B cell (primary cell): ENCODE data around the gene CDK5RAP2. TPM values are rescaled to one million over a fixed set of nuclear protein-coding genes. Genes with fewer than 3 reads are reported as not detected.

Experiments
- ATAC-seq: fragments of 200-7000 bp; cut with Tn5 transposase; one replicate; pipeline ENCODE4 v1.10.0; 2021; ENCODE audit warnings: low read depth, mild to moderate bottlenecking, moderate number of reproducible peaks, moderate library complexity
- CTCF ChIA-PET: fragments of 350-600 bp; sonication (Branson Sonifier 250); formaldehyde crosslinking; loops from one replicate; lab custom pipeline; 2021; ENCODE audit warnings: antibody characterized with exemption, inconsistent platforms; lab: Charles Lee
- POLR2A ChIA-PET: fragments of 350-600 bp; sonication (Branson Sonifier 250); formaldehyde crosslinking; loops from one replicate; lab custom pipeline; 2021; ENCODE audit warnings: antibody characterized with exemption; lab: Charles Lee
- DNase-seq: peaks from one replicate; pipeline ENCODE4 v3.0.0; 2013
- H2AFZ ChIP-seq: 2 replicates; pipeline ENCODE4 v1.6.1; 2012; ENCODE audit warnings: mild to moderate bottlenecking, low read depth, low read length; ENCODE audit not compliant: insufficient read depth, poor library complexity, severe bottlenecking
- H3K27ac ChIP-seq, 2 donors: 1 replicate in 1 of 2; 2 replicates in 1 of 2; pipeline ENCODE4 v1.5.1; 2012 to 2013; ENCODE audit warnings: low read length in 2 of 2, mild to moderate bottlenecking in 2 of 2, moderate library complexity in 1 of 2
- H3K27me3 ChIP-seq, 4 experiments: fragments of 200-600 bp in 1 of 4; sonication (generic) in 1 of 4; replicated peaks in 1 of 4; 1 replicate in 2 of 4; 2 replicates in 2 of 4; pipeline versions ENCODE4 v1.6.1 to v1.7.0; 2013 to 2016; ENCODE audit warnings: low read length in 3 of 4, mild to moderate bottlenecking in 2 of 4, mixed read lengths in 1 of 4, moderate library complexity in 1 of 4; ENCODE audit not compliant: insufficient read depth in 4 of 4, control insufficient read depth in 3 of 4; ENCODE audit errors: control extremely low read depth in 1 of 4
- H3K36me3 ChIP-seq, 2 experiments: replicated peaks in 1 of 2; 1 replicate in 1 of 2; 2 replicates in 1 of 2; pipeline versions ENCODE4 v1.6.1 to v1.7.1; 2013; ENCODE audit warnings: low read length in 1 of 2; ENCODE audit not compliant: insufficient read depth in 2 of 2, control insufficient read depth in 1 of 2; ENCODE audit errors: control extremely low read depth in 1 of 2, extremely low read depth in 1 of 2
- H3K4me1 ChIP-seq, 2 donors: fragments of 200-600 bp in 1 of 2; sonication (generic) in 1 of 2; 1 replicate in 1 of 2; 2 replicates in 1 of 2; pipeline versions ENCODE4 v1.5.1 to v1.6.1; 2013 to 2017; ENCODE audit warnings: low read length in 2 of 2; ENCODE audit not compliant: control insufficient read depth in 2 of 2, insufficient read depth in 2 of 2
- H3K4me2 ChIP-seq: replicated peaks from 2 replicates; pipeline ENCODE3; 2012; ENCODE audit warnings: mild to moderate bottlenecking, low read depth, low read length; ENCODE audit not compliant: poor library complexity, severe bottlenecking
- H3K4me3 ChIP-seq, 5 experiments: fragments of 200-600 bp in 1 of 5; sonication (generic) in 1 of 5; 1 replicate in 3 of 5; 2 replicates in 2 of 5; pipeline versions ENCODE4 v1.5.1 to v1.7.0; 2011 to 2016; ENCODE audit warnings: low read length in 4 of 5, mild to moderate bottlenecking in 4 of 5, low read depth in 2 of 5, control low read depth in 1 of 5, moderate library complexity in 1 of 5; ENCODE audit not compliant: insufficient read depth in 1 of 5; ENCODE audit errors: control extremely low read depth in 1 of 5, extremely low read depth in 1 of 5
- H3K79me2 ChIP-seq: fragments of 200-600 bp; sonication (generic); one replicate; pipeline ENCODE4 v1.6.0; 2016; ENCODE audit warnings: low read length; ENCODE audit not compliant: control insufficient read depth, insufficient read depth
- H3K9ac ChIP-seq: fragments of 200-600 bp; sonication (generic); 2 replicates; pipeline ENCODE4 v1.6.1; 2017; ENCODE audit warnings: mild to moderate bottlenecking, low read length, moderate library complexity
- H3K9me3 ChIP-seq, 3 donors: one replicate each; pipeline versions ENCODE4 v1.6.1 to v1.7.1; 2013; ENCODE audit warnings: low read length in 2 of 3; ENCODE audit not compliant: control insufficient read depth in 2 of 3, insufficient read depth in 1 of 3; ENCODE audit errors: control extremely low read depth in 1 of 3
- H4K20me1 ChIP-seq: 2 replicates; pipeline ENCODE4 v1.6.0; 2012; ENCODE audit warnings: mild to moderate bottlenecking, low read length; ENCODE audit not compliant: insufficient read depth, control insufficient read depth, poor library complexity, severe bottlenecking
- H3K27ac Mint-ChIP-seq: one replicate; pipeline ENCODE4 v1.8.0; 2021; ENCODE audit warnings: mixed read lengths
- H3K27me3 Mint-ChIP-seq: one replicate; pipeline ENCODE4 v1.8.0; 2021; ENCODE audit warnings: mixed read lengths
- H3K4me1 Mint-ChIP-seq: one replicate; pipeline ENCODE4 v1.8.0; 2021; ENCODE audit warnings: mixed read lengths
- H3K4me3 Mint-ChIP-seq: one replicate; pipeline ENCODE4 v1.8.0; 2021; ENCODE audit warnings: mixed read lengths
- H3K9me3 Mint-ChIP-seq: one replicate; pipeline ENCODE4 v1.8.0; 2022; ENCODE audit warnings: mixed read lengths; ENCODE audit not compliant: insufficient read depth
- EZH2 ChIP-seq: IDR thresholded peaks from 2 replicates; pipeline ENCODE4 v1.6.1; 2012; ENCODE audit warnings: borderline replicate concordance, low read depth, mild to moderate bottlenecking, moderate library complexity, low read length; ENCODE audit not compliant: insufficient read depth, poor library complexity, severe bottlenecking
- WGBS: methylation state at CpG from one replicate; pipeline ENCODE4 v1.1.5; 2013; ENCODE audit warnings: missing lambda C conversion rate; ENCODE audit not compliant: insufficient coverage; 5-methylcytosine and 5-hydroxymethylcytosine counted together
- intact Hi-C: fragments of 100-400 bp; cut with micrococcal nuclease; formaldehyde crosslinking; loops from one replicate; pipeline ENCODE4 v1.10.0; 2022
- polyA plus RNA-seq: library from polyadenylated mRNA; depleted of rRNA; stranded (reverse); fragments of >200 nt; gene quantifications from 2 replicates; pipeline ENCODE4 v1.2.3, GENCODE V29; 2012
- total RNA-seq, 2 donors: library from RNA; stranded (reverse); fragments of 120-200 nt in 1 of 2; gene quantifications; 1 replicate in 1 of 2; 2 replicates in 1 of 2; pipeline versions ENCODE4 v1.2.3 to v1.2.4, GENCODE V29; 2013 to 2022
- TF ChIP-seq, protein P1 (sequence below): fragments of 200-600 bp; IDR thresholded peaks from one replicate; pipeline ENCODE4 v1.8.0; 2022; ENCODE audit warnings: antibody characterized with exemption, mild to moderate bottlenecking

Gene CDK5RAP2
- total and polyA plus RNA-seq, 2 donors (not counting 1 experiment from before 2014, with no cell fraction given): 31.3 to 122 TPM

DNA sequence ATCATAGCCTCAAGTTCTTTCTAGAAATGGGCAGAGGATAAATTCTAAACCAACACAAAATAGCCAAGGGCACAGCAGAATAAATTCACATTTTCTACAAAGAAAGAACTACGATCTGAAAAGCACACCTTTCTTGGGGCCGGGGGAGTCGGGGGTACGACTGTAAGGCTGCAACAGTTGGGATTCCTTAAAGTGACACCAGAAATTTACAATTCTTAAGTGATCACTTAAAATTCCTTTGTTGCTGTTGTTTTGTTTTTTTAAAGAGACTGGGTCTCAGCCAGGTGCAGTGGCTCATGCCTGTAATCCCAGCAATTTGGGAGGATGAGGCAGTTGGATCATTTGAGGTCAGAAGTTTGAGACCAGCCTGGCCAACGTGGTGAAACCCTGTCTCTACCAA, 95.8 kb downstream of the CDK5RAP2 start:
- no peak overlapping the region for H3K27ac ChIP-seq
- TF ChIP-seq EZH2: no peak
- TF ChIP-seq, protein P1, sequence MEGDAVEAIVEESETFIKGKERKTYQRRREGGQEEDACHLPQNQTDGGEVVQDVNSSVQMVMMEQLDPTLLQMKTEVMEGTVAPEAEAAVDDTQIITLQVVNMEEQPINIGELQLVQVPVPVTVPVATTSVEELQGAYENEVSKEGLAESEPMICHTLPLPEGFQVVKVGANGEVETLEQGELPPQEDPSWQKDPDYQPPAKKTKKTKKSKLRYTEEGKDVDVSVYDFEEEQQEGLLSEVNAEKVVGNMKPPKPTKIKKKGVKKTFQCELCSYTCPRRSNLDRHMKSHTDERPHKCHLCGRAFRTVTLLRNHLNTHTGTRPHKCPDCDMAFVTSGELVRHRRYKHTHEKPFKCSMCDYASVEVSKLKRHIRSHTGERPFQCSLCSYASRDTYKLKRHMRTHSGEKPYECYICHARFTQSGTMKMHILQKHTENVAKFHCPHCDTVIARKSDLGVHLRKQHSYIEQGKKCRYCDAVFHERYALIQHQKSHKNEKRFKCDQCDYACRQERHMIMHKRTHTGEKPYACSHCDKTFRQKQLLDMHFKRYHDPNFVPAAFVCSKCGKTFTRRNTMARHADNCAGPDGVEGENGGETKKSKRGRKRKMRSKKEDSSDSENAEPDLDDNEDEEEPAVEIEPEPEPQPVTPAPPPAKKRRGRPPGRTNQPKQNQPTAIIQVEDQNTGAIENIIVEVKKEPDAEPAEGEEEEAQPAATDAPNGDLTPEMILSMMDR: no peak
- CTCF ChIA-PET: no interaction called here
- no peak overlapping the region for H3K27ac Mint-ChIP-seq
- no peaks in the 10 kb centered on the region for H3K79me2 ChIP-seq
- H3K4me3 ChIP-seq: no peak overlapping the region
- no peak overlapping the region for H3K4me3 Mint-ChIP-seq
- intact Hi-C loops: no loop called here
- H3K27me3 ChIP-seq: no peaks in the 10 kb centered on the region
- H3K9me3 Mint-ChIP-seq: no peaks in the 10 kb centered on the region
- ATAC-seq (no peak), DNase-seq (no peak)
- H3K4me1 ChIP-seq: no peaks in the 10 kb centered on the region
- H2AFZ ChIP-seq: no peak overlapping the region
- 100% methylated on average over 1 of the region's 5 CpGs for WGBS
- no peaks in the 10 kb centered on the region for H3K4me1 Mint-ChIP-seq
- H3K9ac ChIP-seq: no peak overlapping the region
- no peaks in the 10 kb centered on the region for H4K20me1 ChIP-seq
- no peaks in the 10 kb centered on the region for H3K27me3 Mint-ChIP-seq
- peaks cover 0 to 43% of the 10 kb centered on the region in 2 experiments for H3K36me3 ChIP-seq
- POLR2A ChIA-PET: no interaction called here
- no peaks in the 10 kb centered on the region for H3K9me3 ChIP-seq
- no peak overlapping the region for H3K4me2 ChIP-seq

- Histone ChIP-seq H3K27ac (no peak overlapping the region), H3K4me1 (no peaks in the 10 kb centered on the region), H3K27me3 (no peaks in the 10 kb centered on the region), H3K36me3 (peaks cover 0 to 43% of the 10 kb centered on the region in 2 experiments), H3K9ac (no peak overlapping the region), H4K20me1 (no peaks in the 10 kb centered on the region), H3K4me2 (no peak overlapping the region), H3K4me3 (no peak overlapping the region), H2AFZ (no peak overlapping the region), H3K79me2 (no peaks in the 10 kb centered on the region), H3K9me3 (no peaks in the 10 kb centered on the region)
- ChIA-PET CTCF (no interaction called here), POLR2A (no interaction called here)
- Mint-ChIP-seq H3K27me3 (no peaks in the 10 kb centered on the region), H3K4me1 (no peaks in the 10 kb centered on the region), H3K27ac (no peak overlapping the region), H3K9me3 (no peaks in the 10 kb centered on the region), H3K4me3 (no peak overlapping the region)
- WGBS: 98% methylated on average over 8 of the region's 9 CpGs
- ATAC-seq: no peak
- TF ChIP-seq, protein P1: no peak
- no peak for DNase-seq
- intact Hi-C loops: no loop called here
Measured at GRCh38 chr9:120482424-120483186, 97.4 kb downstream of the CDK5RAP2 start.
